Type B pancreatic cell (in vitro differentiated cells): ENCODE results near the gene PLA2G3. TPM values are rescaled to one million over a fixed set of nuclear protein-coding genes. Genes with fewer than 3 reads are reported as not detected.

Experiments used
- DNase-seq: peaks from one replicate; pipeline ENCODE4 v3.0.0; 2021; ENCODE audit warnings: mixed read lengths; ENCODE audit not compliant: unreplicated experiment; ENCODE audit errors: extremely low spot score
- H3K27ac Mint-ChIP-seq: 2 replicates; pipeline ENCODE4 v1.8.0; 2021; ENCODE audit warnings: mild to moderate bottlenecking, mixed read lengths
- H3K27me3 Mint-ChIP-seq: 2 replicates; pipeline ENCODE4 v1.8.0; 2021; ENCODE audit warnings: mixed read lengths
- H3K36me3 Mint-ChIP-seq: 2 replicates; pipeline ENCODE4 v1.8.0; 2021; ENCODE audit warnings: mixed read lengths
- H3K4me1 Mint-ChIP-seq: one replicate; pipeline ENCODE4 v1.8.0; 2021; ENCODE audit warnings: mixed read lengths; ENCODE audit not compliant: unreplicated experiment
- H3K4me3 Mint-ChIP-seq: 2 replicates; pipeline ENCODE4 v1.8.0; 2021; ENCODE audit warnings: mild to moderate bottlenecking, mixed read lengths
- H3K9me3 Mint-ChIP-seq: 2 replicates; pipeline ENCODE4 v1.8.0; 2021; ENCODE audit warnings: mixed read lengths
- CTCF ChIP-seq: fragments of 200-600 bp; sonication (generic); conservative IDR thresholded peaks from 2 replicates; pipeline ENCODE4 v1.5.0; 2021; ENCODE audit warnings: antibody characterized with exemption, mild to moderate bottlenecking
- total RNA-seq: library from RNA; stranded (reverse); gene quantifications from 2 replicates; pipeline ENCODE4 v1.2.1, GENCODE V29; 2021; ENCODE audit warnings: low replicate concordance

Gene PLA2G3
- total RNA-seq, 1 donor from 2014 or later = 0.75 TPM

GRCh38 chr22:31135706-31136105, 4.6 kb downstream of the PLA2G3 start:
- H3K27me3 Mint-ChIP-seq = peaks cover 5% of the 10 kb centered on the region
- H3K36me3 Mint-ChIP-seq = no peaks in the 10 kb centered on the region
- no peak overlapping the region for H3K27ac Mint-ChIP-seq
- H3K9me3 Mint-ChIP-seq = no peaks in the 10 kb centered on the region
- no peak for TF ChIP-seq CTCF
- no peak overlapping the region for H3K4me3 Mint-ChIP-seq
- H3K4me1 Mint-ChIP-seq = no peaks in the 10 kb centered on the region
- no peak for DNase-seq

- no peaks in the 10 kb centered on the region for H3K4me1 Mint-ChIP-seq
- no peaks in the 10 kb centered on the region for H3K9me3 Mint-ChIP-seq
- no peak overlapping the region for H3K27ac Mint-ChIP-seq
- no peak overlapping the region for H3K4me3 Mint-ChIP-seq
- H3K36me3 Mint-ChIP-seq = no peaks in the 10 kb centered on the region
- DNase-seq = no peak
- TF ChIP-seq CTCF = no peak
- peaks cover 2% of the 10 kb centered on the region for H3K27me3 Mint-ChIP-seq
Observed at GRCh38 chr22:31134688-31135087, 5.6 kb downstream of the PLA2G3 start.

- Mint-ChIP-seq H3K4me1 (no peaks in the 10 kb centered on the region), H3K4me3 (no peak overlapping the region), H3K27me3 (no peaks in the 10 kb centered on the region), H3K9me3 (no peaks in the 10 kb centered on the region), H3K36me3 (no peaks in the 10 kb centered on the region), H3K27ac (no peak overlapping the region)
- DNase-seq = no peak
- no peak for TF ChIP-seq CTCF
Observed at GRCh38 chr22:31133911-31134310, 6.4 kb downstream of the PLA2G3 start.

- no peak overlapping the region for H3K27ac Mint-ChIP-seq
- H3K4me1 Mint-ChIP-seq = no peaks in the 10 kb centered on the region
- H3K27me3 Mint-ChIP-seq = no peaks in the 10 kb centered on the region
- TF ChIP-seq CTCF = no peak
- no peak overlapping the region for H3K4me3 Mint-ChIP-seq
- no peaks in the 10 kb centered on the region for H3K9me3 Mint-ChIP-seq
- no peaks in the 10 kb centered on the region for H3K36me3 Mint-ChIP-seq
- no peak for DNase-seq
Observed at GRCh38 chr22:31130873-31131272, 9.4 kb downstream of the PLA2G3 start.

- DNase-seq = no peak
- Mint-ChIP-seq H3K36me3 (no peaks in the 10 kb centered on the region), H3K4me3 (no peak overlapping the region), H3K27ac (no peak overlapping the region), H3K27me3 (peaks cover 8% of the 10 kb centered on the region), H3K9me3 (no peaks in the 10 kb centered on the region), H3K4me1 (no peaks in the 10 kb centered on the region)
- no peak for TF ChIP-seq CTCF
Observed at GRCh38 chr22:31128156-31128555, 12.2 kb downstream of the PLA2G3 start.

- Mint-ChIP-seq H3K27ac (no peak overlapping the region), H3K4me1 (peaks cover 1% of the 10 kb centered on the region), H3K9me3 (no peaks in the 10 kb centered on the region), H3K4me3 (no peak overlapping the region), H3K36me3 (no peaks in the 10 kb centered on the region), H3K27me3 (peaks cover 8% of the 10 kb centered on the region)
- no peak for TF ChIP-seq CTCF
- DNase-seq = no peak
Observed at GRCh38 chr22:31127181-31127772, 13.0 kb downstream of the PLA2G3 start.
